Breast epithelium (tissue), 4 donors: ENCODE measurements around the gene RPL22L1. TPM values are rescaled to one million over a fixed set of nuclear protein-coding genes. Genes with fewer than 3 reads are reported as not detected.
"Not testable (repeated sequence)": the region's sequence is repeated elsewhere in the genome, so short reads cannot be mapped to it uniquely, and the experiment has no call there.

Experiments used
- DNase-seq, 2 donors: peaks; one replicate each; pipeline ENCODE4 v3.0.0-alpha.2; 2019; ENCODE audit warnings: low spot score in 2 of 2
- H3K27ac ChIP-seq, 2 donors: fragments of 200-600 bp; sonication (generic) in 1 of 2; one replicate each; pipeline ENCODE4 v1.5.1; 2016 to 2019; ENCODE audit warnings: mild to moderate bottlenecking in 1 of 2
- H3K27me3 ChIP-seq, 2 donors: fragments of 200-600 bp; sonication (generic) in 1 of 2; one replicate each; pipeline versions ENCODE4 v1.5.1 to v1.6.0; 2017 to 2019; ENCODE audit warnings: control low read depth in 1 of 2, mild to moderate bottlenecking in 1 of 2
- H3K36me3 ChIP-seq: fragments of 200-600 bp; one replicate; pipeline ENCODE4 v1.5.1; 2019
- H3K4me1 ChIP-seq, 2 donors: fragments of 200-600 bp; sonication (generic); one replicate each; pipeline ENCODE4 v1.5.1; 2016 to 2019; ENCODE audit warnings: control low read depth in 1 of 2
- H3K4me3 ChIP-seq, 3 donors: fragments of 200-600 bp; sonication (generic); 1 replicate in 2 of 3; 2 replicates in 1 of 3; pipeline ENCODE4 v1.5.1; 2016 to 2019; ENCODE audit warnings: mild to moderate bottlenecking in 3 of 3, moderate library complexity in 2 of 3
- H3K9me3 ChIP-seq, 2 donors: fragments of 200-600 bp; sonication (generic) in 1 of 2; one replicate each; pipeline ENCODE4 v1.5.1; 2016 to 2019; ENCODE audit warnings: control low read depth in 1 of 2
- CTCF ChIP-seq, 3 donors: fragments of 450-650 bp; IDR thresholded peaks; one replicate each; pipeline ENCODE4 v1.5.1; 2016 to 2017; ENCODE audit warnings: antibody characterized with exemption in 3 of 3, mild to moderate bottlenecking in 3 of 3, moderate library complexity in 3 of 3
- POLR2A ChIP-seq: fragments of 450-650 bp; IDR thresholded peaks from one replicate; pipeline ENCODE4 v1.6.1; 2016; ENCODE audit warnings: antibody characterized with exemption, mild to moderate bottlenecking, moderate library complexity
- POLR2AphosphoS5 ChIP-seq, 3 donors: sonication (generic); formaldehyde crosslinking; IDR thresholded peaks; one replicate each; pipeline ENCODE4 v1.6.1; 2017; ENCODE audit warnings: antibody characterized with exemption in 3 of 3
- intact Hi-C: fragments of 100-400 bp; cut with DNase I; formaldehyde crosslinking; loops from one replicate; pipeline ENCODE4 v1.15.1; 2023; ENCODE audit warnings: low total_unique reads
- total RNA-seq, 3 donors: library from RNA; depleted of rRNA; stranded (reverse); fragments of >200 nt; gene quantifications; one replicate each; pipeline ENCODE4 v1.1.0, GENCODE V29; 2016

RPL22L1 gene
- total RNA-seq, 3 donors from 2014 or later = 36.5 to 196 (median 114) TPM

GRCh38 chr3:170893895-170894294 is 23.9 kb upstream of the RPL22L1 start:
- intact Hi-C loops = no loop called here
- Histone ChIP-seq H3K4me1 (no peaks in the 10 kb centered on the region), H3K9me3 (no peaks in the 10 kb centered on the region), H3K27me3 (no peaks in the 10 kb centered on the region), H3K36me3 (no peaks in the 10 kb centered on the region), H3K27ac (no peak overlapping the region), H3K4me3 (no peak overlapping the region)
- no peak for DNase-seq
- TF ChIP-seq POLR2A (no peak), CTCF (IDR thresholded peaks at IDR 0.05) (no peak), POLR2AphosphoS5 (IDR thresholded peaks at IDR 0.05) (no peak)

DNA sequence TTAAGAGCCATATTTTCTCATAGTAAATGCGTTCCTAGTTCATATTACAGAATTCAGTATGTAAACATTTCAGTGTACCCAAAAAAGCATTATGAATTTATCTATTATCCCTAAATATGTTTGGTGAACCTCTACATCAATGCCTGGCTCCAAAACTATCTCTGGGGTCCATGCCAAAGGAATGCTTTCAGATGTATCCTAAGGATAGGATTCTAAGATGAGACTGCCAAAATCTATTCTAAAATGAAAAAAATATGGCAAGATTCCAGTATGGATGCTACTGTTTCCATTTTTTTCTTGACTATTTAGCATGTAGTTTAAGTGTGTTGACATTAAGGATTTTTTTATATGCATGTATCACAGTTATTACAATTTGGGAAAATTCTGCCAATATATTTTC is 19.6 kb upstream of the RPL22L1 start:
- H3K4me3 ChIP-seq = no peak overlapping the region
- H3K4me1 ChIP-seq = no peaks in the 10 kb centered on the region
- H3K27me3 ChIP-seq = no peaks in the 10 kb centered on the region
- H3K9me3 ChIP-seq = no peaks in the 10 kb centered on the region
- no peak for TF ChIP-seq CTCF (IDR thresholded peaks at IDR 0.05)
- no peak for DNase-seq
- intact Hi-C loops = no loop called here
- no peaks in the 10 kb centered on the region for H3K36me3 ChIP-seq
- no peak overlapping the region for H3K27ac ChIP-seq

GRCh38 chr3:170889132-170889531 is 19.1 kb upstream of the RPL22L1 start:
- DNase-seq = no peak
- Histone ChIP-seq H3K27ac (no peak overlapping the region), H3K9me3 (no peaks in the 10 kb centered on the region), H3K27me3 (no peaks in the 10 kb centered on the region), H3K4me1 (no peaks in the 10 kb centered on the region), H3K36me3 (no peaks in the 10 kb centered on the region), H3K4me3 (no peak overlapping the region)
- TF ChIP-seq POLR2AphosphoS5 (IDR thresholded peaks at IDR 0.05) = no peak
- TF ChIP-seq POLR2A = no peak
- no peak for TF ChIP-seq CTCF (IDR thresholded peaks at IDR 0.05)
- intact Hi-C loops = no loop called here

DNA sequence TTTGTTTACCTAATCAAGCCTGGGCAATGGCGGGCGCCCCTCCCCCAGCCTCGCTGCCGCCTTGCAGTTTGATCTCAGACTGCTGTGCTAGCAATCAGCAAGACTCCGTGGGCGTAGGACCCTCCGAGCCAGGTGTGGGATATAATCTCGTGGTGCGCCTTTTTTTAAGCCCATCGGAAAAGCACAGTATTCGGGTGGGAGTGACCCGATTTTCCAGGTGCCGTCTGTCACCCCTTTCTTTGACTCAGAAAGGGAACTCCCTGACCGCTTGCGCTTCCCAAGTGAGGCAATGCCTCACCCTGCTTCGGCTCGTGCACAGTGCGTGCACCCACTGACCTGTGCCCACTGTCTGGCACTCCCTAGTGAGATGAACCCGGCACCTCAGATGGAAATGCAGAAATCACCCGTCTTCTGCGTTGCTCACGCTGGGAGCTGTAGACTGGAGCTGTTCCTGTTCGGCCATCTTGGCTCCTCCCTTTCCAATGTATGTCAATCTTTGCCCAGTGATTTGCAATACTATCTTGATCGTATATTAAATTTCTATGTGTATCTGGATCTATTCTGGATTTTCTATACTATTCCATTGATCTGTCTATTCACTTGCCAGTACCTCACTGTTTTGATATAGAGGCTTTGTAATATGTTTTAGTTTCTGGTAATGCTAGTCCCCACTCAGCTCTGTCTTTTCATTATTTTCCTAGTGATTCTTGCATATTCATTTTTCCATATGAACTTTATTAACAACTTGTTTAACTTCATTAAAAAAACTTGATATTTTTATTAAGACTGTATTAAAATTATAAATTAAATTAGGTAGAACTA is 14.3 kb upstream of the RPL22L1 start:
- intact Hi-C loops = not testable (repeated sequence)

GRCh38 chr3:170878688-170879087 is 8.7 kb upstream of the RPL22L1 start:
- not testable (repeated sequence) for H3K27ac ChIP-seq, DNase-seq

More for the DNA sequence above, 14.3 kb upstream of the RPL22L1 start:
- not testable (repeated sequence) for DNase-seq, H3K4me3 ChIP-seq, H3K36me3 ChIP-seq, H3K27ac ChIP-seq, H3K27me3 ChIP-seq, H3K4me1 ChIP-seq, H3K9me3 ChIP-seq

GRCh38 chr3:170877311-170877710 is 7.3 kb upstream of the RPL22L1 start:
- H3K27me3 ChIP-seq, H3K4me3 ChIP-seq, H3K27ac ChIP-seq, H3K4me1 ChIP-seq, intact Hi-C loops, DNase-seq, H3K36me3 ChIP-seq, H3K9me3 ChIP-seq: not testable (repeated sequence)

More at GRCh38 chr3:170878688-170879087, 8.7 kb upstream of the RPL22L1 start:
- intact Hi-C loops, H3K36me3 ChIP-seq, H3K9me3 ChIP-seq, H3K27me3 ChIP-seq, H3K4me3 ChIP-seq, H3K4me1 ChIP-seq: not testable (repeated sequence)

GRCh38 chr3:170876537-170876936 is 6.5 kb upstream of the RPL22L1 start:
- Histone ChIP-seq H3K4me3 (no peak overlapping the region), H3K27ac (no peak overlapping the region), H3K9me3 (no peaks in the 10 kb centered on the region), H3K27me3 (no peaks in the 10 kb centered on the region), H3K4me1 (no peaks in the 10 kb centered on the region), H3K36me3 (no peaks in the 10 kb centered on the region)
- no peak for DNase-seq
- intact Hi-C loops = no loop called here
- no peak for TF ChIP-seq POLR2AphosphoS5 (IDR thresholded peaks at IDR 0.05)
- no peak for TF ChIP-seq POLR2A
- TF ChIP-seq CTCF (IDR thresholded peaks at IDR 0.05) = no peak
